ENCODE measurements around the gene S100A14. TPM values are rescaled to one million over a fixed set of nuclear protein-coding genes. Genes with fewer than 3 reads are reported as not detected.

Gene S100A14
- total RNA-seq, 1 experiment from 2014 or later, result 252 TPM

DNA sequence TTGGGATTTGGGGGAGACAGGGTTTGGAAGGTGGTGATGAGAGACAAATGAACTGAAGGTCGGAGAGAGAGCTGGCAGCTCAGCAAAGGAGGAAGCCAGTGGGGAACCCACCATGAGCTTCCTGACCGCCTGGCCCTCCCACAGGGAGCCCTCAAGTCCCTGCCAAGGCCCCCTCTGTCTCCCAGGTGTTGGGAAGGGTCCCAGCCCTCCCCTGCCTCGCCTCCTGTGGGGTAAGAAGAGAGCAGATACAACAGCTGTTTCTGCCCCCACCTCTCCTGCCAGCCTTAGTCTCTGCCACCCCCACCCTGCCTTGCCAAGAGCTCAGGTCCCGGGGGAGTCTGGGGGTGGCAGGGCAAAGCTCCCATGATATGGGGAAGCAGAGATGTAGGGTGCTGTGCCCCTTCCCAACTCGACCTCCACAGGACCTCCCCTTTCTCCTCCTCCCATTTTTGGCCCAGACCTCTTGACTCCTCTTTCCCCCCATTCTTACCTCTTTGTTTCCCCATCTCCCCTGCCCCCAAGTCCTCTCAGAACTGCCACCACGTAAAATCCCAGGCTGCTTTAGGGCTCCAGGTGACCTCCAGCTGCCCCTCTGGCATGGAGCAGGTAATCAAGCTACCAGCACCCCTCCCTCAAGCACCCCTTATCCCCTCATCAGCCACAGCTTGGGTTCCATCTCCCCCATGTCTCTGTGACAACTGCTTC lies 12.7 kb upstream of the S100A14 start:
- no TSS peak for BruUV-seq (replicated peaks)
- no peaks in the 10 kb centered on the region for H4K20me1 ChIP-seq (ENCODE audit: insufficient read depth)
- no peaks in the 10 kb centered on the region for H3K9me2 ChIP-seq (ENCODE audit: insufficient read depth)
- ChIA-PET POLR2A (interaction anchor here (1.2 to 10.5 kb wide), 4 partner anchors 13 to 118 kb away, joined by 3 to 172 read pairs (median 15); partner anchors contain the start of genes S100A14, S100A16 and S100A6), CTCF (interaction anchor here (1.3 to 5.7 kb wide), 4 partner anchors 13 to 83 kb away, joined by 4 to 76 read pairs (median 20); partner anchors contain the start of genes S100A14, S100A16 and S100A4), RAD21 (ENCODE audit: low non-redundant PET in 1 of 2, low total read pairs in 2 of 2, uncharacterized antibody in 2 of 2, unreplicated experiment in 2 of 2) (no interaction called here)
- peaks cover 15% of the 10 kb centered on the region; the same call in 1 of the 2 replicates for H3K79me2 ChIP-seq (ENCODE audit: insufficient read depth, low read length)
- no peak overlapping the region for H3K4me3 ChIP-seq (replicated peaks in 1 of 2; ENCODE audit: low read depth in 1 of 2, low read length in 2 of 2)
- DNase-seq (ENCODE audit: low read depth, low spot score), result no peak
- peaks cover 23 to 42% of the 10 kb centered on the region in 2 experiments for H3K4me1 ChIP-seq (ENCODE audit: control insufficient read depth in 1 of 2, insufficient read depth in 2 of 2, low read length in 2 of 2)
- intact Hi-C loops (cut with micrococcal nuclease), result loop anchor here (5.0 kb wide), 1 partner anchor 276 kb away; no protein-coding TSS in a partner anchor
- H3K4me2 ChIP-seq (ENCODE audit: low read length), result no peak overlapping the region
- H3K9me3 ChIP-seq (ENCODE audit: control insufficient read depth in 1 of 2, insufficient read depth in 1 of 2, low read depth in 1 of 2, low read length in 2 of 2), result no peaks in the 10 kb centered on the region
- H2AFZ ChIP-seq (ENCODE audit: low read depth, low read length, poor library complexity, severe bottlenecking), result no peak overlapping the region
- no peak for TF ChIP-seq FOSL1 (IDR thresholded peaks at IDR 0.05; ENCODE audit: low read depth)
- no peak for TF ChIP-seq YY1 (IDR thresholded peaks at IDR 0.05; ENCODE audit: extremely low read depth, insufficient replicate concordance, low read depth, low read length)
- no peak for TF ChIP-seq JUND (IDR thresholded peaks at IDR 0.05)
- TF ChIP-seq CTCF (IDR thresholded peaks at IDR 0.05 in 2 of 3, conservative IDR thresholded peaks at IDR 0.05 in 1 of 3; ENCODE audit: borderline replicate concordance in 1 of 3, insufficient read depth in 1 of 3, low read depth in 2 of 3, low read length in 2 of 3), result no peak
- no peak for TF ChIP-seq EZH2 (IDR thresholded peaks at IDR 0.05)
- TF ChIP-seq MAX (IDR thresholded peaks at IDR 0.05), result no peak
- TF ChIP-seq, protein P1, sequence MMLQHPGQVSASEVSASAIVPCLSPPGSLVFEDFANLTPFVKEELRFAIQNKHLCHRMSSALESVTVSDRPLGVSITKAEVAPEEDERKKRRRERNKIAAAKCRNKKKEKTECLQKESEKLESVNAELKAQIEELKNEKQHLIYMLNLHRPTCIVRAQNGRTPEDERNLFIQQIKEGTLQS (IDR thresholded peaks at IDR 0.05), result no peak
- no peaks in the 10 kb centered on the region for H3K27me3 ChIP-seq (ENCODE audit: insufficient read depth, low read length)
- H3K9ac ChIP-seq (ENCODE audit: low read length), result no peak overlapping the region; the same call in 1 of the 2 replicates
- no peak overlapping the region; the same call in 1 of the 2 replicates for H3K27ac ChIP-seq (ENCODE audit: low read depth, low read length)
- H3K36me3 ChIP-seq (ENCODE audit: control insufficient read depth in 1 of 2, insufficient read depth in 2 of 2, low read length in 2 of 2), result 0 out of 4 replicates have a peak, but pooled peaks cover 0 to 2% of the 10 kb centered on the region in 2 experiments
- no peak for ATAC-seq

Data from HCT116 (cell line).